GM12891 (cell line): ENCODE results near the gene FAM83F.

Source experiments
- POLR2A ChIP-seq: IDR thresholded peaks from 2 replicates; pipeline ENCODE4 v1.6.1; 2011; ENCODE audit warnings: low read depth, low read length, control low read depth
- POLR2AphosphoS5 ChIP-seq: IDR thresholded peaks from 2 replicates; pipeline ENCODE4 v1.6.1; 2011; ENCODE audit warnings: low read depth, low read length, control low read depth
- TAF1 ChIP-seq: IDR thresholded peaks from 2 replicates; pipeline ENCODE4 v1.6.1; 2011; ENCODE audit warnings: low read depth, low read length, control low read depth

DNA sequence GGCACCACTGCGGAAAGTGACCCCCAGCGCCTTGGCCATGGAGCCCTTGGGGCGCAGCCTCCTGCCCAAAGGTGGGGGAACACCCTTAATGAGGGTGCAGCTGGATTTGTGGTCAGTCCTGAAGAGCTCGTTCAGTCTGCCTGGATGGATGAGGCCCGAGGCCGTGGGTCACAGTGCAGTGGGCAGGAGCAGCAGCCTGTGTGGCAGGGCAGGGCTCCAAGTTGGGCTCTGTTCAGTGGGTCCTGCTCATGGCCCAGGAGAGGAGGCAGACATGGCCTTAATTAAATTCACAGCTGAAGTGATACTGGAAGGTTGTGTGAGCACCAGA is 33.3 kb downstream of the FAM83F start:
- TF ChIP-seq POLR2AphosphoS5 (no peak), POLR2A (no peak), TAF1 (no peak)
